Inferior parietal cortex (tissue), 1 donor: Measurements from ENCODE around the gene SLC8B1.

Experiments
- DNase-seq: peaks from one replicate; pipeline ENCODE4 v3.0.0-alpha.2; 2016; ENCODE audit errors: extremely low spot score

SLC8B1 gene

DNA sequence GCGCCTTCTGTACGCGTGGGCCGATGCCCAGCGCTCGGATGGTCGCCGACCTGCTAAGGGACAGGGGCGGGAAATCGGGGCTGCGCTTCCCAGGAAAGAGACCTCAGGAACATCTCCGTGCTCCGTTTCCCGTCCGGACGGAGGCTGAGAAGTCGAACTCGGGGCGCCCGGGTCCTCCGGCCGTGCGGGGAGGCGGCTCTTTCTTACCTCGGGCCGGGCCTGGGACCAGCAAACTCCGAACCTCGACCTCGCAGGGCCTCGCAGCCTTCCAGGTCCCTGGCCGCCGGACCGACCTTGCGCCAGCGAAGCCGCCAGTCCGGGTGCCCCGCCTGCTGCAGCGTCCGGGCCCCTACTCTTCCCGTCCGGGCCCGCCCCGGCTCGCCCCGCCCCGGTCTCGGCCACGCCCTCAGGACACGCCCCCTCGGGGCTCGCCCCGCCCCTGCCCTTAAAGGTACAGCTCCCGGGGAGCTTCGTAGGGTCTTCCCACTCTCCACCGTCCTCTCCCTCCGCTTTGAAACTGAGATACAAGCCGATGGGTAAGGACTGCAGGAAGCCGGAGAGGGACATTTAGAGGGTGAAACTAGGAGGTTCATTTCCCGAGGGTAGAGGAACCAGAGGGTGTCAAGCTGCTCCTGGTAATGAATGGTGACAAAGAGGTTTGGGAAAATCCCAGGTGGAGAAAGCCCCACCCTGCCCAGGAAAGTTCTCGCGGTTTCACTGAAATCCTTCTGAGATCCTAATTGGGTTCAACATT is at the start of gene SLC8B1:
Gene SLC8B1 (minus strand): TSS at position 324 of the 754 bp plus-strand sequence. CDS start 2,231 bp downstream, outside the sequence.
- peak; percentile 75 for DNase-seq

- DNase-seq = no peak
Observed at GRCh38 chr12:113382206-113382605, 47.3 kb upstream of the SLC8B1 start.

DNA sequence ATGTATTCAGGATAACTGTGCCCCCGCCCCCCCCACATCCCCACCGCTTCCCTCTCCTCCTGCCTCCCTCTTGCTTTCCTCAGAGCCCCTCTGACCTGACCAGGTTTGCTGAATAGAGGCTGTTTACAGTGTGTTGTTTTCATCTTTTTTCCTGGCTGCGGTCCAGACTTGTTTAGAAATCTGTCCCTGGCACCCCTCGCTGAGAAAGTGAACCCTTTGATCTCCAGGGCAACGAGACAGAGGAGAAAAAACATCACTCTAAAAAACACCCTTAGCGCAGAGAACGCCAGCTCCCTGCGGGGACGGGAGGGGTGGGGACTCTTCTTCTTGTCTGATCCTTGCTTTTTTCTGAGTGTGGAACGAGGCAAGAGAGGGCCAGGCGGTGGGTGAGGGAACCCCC is 46.3 kb upstream of the SLC8B1 start:
- no peak for DNase-seq

DNA sequence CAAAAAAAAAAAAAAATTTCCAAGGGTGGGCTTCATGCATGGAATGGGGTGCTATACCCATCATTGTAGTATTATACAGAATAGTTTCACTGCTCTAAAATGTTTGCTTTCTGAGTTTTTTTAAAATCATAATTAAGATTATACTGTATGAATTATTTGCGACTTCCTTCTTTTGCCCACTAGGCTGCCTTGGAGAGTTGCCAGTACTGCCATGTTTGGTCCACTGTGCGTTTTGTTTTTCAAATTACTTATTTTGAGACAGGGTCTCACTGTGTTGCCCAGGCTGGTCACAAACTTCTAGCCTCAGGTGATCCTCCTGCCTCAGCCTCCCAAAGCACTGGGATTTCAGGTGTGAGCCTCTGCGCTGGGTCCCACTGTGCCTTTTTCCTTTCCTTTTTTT is 43.4 kb upstream of the SLC8B1 start:
- no peak for DNase-seq

DNA sequence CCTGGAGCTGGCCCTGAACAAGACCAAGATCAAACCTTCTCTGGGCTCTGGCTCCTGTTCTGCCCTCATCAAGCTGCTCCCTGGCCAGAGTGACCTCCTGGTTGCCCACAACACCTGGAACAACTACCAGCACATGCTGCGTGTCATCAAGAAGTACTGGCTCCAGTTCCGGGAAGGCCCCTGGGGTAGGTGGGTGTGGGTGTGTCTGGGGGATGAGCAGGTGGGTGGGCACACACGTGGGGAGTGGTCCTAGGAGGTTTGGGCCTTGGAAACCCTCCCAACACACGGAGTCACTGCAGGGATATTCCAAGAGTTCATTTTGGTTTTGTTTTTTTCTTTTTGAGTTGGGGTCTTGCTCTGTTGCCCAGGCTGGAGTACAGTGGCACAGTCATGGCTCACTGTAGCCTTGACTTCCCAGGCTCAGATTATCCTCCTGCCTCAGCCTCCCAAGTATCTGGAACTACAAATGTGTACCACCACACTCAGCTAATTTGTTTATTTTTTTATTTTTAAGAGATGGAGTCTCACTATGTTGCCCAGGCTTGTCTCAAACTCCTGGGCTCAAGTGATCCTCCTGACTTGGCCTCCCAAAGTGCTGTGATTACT is 40.0 kb upstream of the SLC8B1 start:
- DNase-seq = no peak

DNA sequence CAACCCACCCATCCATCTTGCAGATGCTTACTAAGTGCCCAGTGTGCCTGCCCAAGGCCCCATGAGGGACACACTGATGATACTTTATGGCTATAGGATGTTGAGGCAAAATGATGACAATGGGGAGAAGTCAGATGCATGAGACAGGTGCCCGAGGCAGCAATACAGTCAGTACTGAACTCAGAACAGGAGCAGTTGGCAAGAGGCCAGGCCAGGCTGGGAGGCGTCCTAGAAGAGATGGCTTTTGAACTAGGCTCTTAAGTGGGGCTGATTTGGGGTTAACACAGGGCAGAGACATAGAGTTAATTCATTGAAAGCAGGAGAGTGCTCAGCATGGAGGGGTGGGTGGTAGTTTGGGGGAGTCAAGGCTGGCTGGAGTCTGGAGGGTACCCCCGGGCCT is 39.1 kb upstream of the SLC8B1 start:
- no peak for DNase-seq

GRCh38 chr12:113373440-113373839 is 38.5 kb upstream of the SLC8B1 start:
- DNase-seq = no peak

- no peak for DNase-seq
Observed at GRCh38 chr12:113372371-113372770, 37.5 kb upstream of the SLC8B1 start.

GRCh38 chr12:113371808-113372207 is 36.9 kb upstream of the SLC8B1 start:
- DNase-seq = no peak

DNA sequence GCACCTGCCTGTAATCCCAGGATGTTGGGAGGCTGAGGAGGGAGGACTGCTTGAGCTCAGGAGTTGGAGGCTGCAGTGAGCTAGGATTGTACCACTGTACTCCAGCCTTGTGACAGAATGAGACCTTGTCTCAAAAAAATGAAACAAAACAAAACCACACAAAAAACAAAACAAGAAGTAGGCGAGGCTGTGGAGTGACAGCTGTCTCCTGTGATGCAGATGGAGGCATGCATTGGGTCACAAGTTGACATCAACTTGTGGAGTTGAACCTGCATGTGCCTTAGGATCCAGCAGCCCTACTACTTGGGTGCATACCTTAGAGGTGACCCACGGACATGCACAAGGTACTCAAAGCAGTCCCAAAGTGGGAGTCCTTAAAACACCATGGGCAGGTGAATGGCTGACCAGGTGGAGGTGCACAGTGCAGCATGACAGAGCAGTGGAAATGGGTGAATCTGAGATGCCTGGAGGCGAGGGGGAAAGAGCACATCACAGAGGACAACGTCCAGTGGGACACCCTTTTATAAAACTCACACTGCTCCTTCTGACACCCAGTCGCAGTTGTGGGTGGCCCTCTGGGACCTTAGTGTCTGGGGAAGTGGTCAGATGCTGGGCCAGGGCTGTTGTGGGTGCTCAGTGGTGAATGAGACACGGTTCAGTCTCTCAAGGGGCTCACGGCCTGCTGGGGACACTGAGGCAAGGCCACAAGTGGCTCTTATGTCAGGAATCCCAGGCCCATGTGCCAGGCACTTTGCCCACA is 36.2 kb upstream of the SLC8B1 start:
- no peak for DNase-seq

- DNase-seq = peak; percentile 47
Observed at GRCh38 chr12:113369391-113369985, 34.6 kb upstream of the SLC8B1 start.

DNA sequence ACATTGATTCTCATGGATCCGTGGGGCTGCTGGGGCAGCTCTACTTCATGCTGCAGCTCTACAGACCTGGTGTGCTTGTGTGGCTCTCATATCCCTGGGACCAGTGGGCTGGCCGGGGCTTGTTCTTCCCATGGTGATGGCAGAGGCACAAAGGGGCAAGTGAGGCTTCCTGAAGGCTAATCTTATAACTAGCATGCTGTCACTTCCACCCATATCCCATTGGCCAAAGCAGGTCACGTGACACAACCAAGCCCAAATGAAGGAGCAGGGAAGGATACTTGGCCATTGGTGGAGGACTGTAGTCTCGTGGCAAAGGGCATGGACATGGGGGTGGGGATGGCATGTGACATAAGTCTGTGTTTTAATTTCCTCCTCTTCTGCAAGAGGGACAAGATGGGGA is 33.4 kb upstream of the SLC8B1 start:
- no peak for DNase-seq

DNA sequence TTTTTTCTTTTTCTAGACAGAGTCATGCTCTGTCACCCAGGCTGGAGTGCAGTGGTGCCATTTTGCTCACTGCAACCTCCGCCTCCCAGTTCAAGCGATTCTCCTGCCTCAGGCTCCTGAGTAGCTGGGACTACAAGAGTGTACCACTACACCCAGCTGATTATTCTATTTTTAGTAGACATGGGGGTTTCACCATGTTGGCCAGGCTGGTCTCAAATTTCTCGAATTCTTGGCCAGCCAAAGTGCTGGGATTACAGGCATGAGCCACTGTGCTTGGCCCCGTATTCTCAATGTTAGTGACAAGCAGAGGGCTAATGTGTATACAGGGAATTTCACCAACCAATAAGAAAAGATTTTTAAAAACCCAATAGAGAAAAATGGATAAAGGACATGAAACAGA is 31.9 kb upstream of the SLC8B1 start:
- no peak for DNase-seq

DNA sequence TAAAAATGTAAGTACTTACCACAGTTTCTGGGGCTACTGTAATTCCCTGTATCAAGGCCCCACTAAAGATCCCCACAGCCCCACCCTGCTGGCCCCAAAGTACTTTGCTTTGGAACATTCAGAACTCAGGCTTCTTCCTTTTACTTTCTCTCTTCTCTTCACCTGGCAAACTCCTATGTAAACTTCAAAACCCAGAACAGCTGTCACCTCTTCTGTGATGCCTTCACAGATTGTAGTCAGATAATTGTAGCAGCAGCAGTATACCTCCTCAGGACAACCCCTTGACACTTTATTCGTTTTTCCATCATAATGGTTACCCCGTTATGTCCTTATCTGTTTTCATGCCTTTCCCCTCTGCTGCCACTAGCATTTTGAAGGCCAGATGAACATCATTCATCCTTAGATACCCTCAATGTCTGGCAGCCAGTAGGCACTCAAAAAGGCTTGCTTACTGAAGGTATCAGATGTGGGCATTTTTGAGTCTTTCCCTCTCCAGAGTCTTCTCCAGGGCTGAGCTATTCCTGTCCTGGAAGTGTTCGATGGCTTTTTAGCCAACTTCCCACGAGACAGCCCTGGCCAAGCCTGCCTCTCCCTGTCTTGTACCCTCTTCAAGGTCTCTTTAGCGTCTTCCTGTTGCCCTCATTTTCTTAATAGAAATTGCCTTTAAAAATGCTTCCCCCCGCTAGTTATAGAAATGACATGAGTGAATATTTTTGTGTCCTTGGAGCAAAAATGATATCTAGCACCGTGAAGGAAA is 30.9 kb upstream of the SLC8B1 start:
- no peak for DNase-seq

GRCh38 chr12:113364698-113365097 is 29.8 kb upstream of the SLC8B1 start:
- no peak for DNase-seq

DNA sequence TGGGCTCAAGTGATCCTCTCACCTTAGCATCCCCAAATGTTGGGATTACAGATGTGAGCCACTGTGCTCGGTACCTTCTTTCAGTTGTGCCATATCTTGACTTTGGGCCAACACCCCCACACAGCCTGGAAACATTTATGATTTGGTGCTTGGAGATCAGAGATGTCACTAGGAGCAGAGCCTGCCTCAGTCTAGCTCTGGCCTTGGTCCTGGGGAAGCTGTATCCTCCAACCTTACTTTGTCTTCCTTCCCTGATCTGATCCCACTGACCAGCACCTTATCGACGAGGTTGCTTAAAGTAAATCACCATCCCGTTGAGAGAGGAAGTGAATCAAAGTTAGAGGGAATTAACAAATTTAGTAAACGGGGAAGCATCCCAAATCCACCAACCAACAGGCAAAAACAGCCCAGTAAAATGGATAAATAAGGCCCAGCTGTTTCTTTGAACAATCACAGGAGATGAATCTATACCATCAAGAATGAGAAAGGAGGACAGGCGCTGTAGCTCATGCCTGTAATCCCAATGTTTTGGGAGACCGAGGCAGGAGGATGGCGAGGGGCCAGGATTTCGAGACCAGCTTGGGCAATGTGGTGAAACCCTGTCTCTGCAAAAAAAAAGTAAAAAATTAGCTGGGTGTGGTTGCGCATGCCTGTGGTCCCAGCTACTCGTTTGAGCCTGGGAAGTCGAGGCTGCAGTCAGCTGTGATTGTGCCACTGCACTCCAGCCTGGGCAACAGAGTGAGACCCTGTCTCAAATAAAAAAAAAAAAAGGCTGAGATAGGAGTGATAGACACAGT is 26.9 kb upstream of the SLC8B1 start:
- DNase-seq = no peak

- DNase-seq = no peak
Observed at GRCh38 chr12:113359939-113360748, 25.2 kb upstream of the SLC8B1 start.

DNA sequence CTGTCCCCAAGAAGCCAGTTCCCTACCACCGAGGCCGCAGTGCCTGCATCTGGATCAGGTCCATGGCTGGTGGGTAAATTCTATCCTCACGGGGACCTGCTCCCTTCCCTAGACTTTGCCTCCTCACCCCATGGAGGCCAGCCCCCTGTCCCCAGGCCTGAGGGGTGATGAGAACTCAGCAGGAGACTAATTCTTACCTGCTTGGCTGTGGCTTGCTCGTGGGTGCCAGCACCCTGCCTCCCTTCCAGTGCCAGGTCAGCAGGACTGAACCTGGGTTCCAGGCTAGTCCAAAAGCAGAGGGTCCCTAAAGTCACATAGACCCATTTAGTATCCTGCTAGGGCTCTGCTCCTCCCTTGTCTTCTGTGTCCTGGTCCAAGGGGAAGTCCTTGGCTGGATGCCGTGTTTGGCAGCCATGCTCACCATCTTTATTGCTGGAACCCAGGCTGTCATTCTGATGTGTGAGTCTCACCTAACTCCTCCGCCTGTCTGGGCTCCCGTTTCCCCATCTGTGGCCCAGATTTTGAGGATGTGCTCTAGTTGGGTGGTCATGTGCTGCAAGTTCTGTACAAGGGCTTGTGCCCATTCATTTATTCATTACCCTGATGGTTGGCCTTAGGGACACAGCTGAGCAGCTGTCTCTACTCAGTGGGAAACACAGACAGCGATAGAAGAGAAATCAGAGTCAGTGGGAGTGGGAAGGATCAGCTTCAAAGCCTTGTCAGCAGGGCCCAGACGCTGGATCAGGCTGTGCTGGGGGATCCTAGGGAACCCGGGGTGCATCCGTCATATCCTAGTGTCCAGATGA is 24.4 kb upstream of the SLC8B1 start:
- DNase-seq = peak; percentile 78
